Measurements from ENCODE around the gene ARHGAP25.

DNA sequence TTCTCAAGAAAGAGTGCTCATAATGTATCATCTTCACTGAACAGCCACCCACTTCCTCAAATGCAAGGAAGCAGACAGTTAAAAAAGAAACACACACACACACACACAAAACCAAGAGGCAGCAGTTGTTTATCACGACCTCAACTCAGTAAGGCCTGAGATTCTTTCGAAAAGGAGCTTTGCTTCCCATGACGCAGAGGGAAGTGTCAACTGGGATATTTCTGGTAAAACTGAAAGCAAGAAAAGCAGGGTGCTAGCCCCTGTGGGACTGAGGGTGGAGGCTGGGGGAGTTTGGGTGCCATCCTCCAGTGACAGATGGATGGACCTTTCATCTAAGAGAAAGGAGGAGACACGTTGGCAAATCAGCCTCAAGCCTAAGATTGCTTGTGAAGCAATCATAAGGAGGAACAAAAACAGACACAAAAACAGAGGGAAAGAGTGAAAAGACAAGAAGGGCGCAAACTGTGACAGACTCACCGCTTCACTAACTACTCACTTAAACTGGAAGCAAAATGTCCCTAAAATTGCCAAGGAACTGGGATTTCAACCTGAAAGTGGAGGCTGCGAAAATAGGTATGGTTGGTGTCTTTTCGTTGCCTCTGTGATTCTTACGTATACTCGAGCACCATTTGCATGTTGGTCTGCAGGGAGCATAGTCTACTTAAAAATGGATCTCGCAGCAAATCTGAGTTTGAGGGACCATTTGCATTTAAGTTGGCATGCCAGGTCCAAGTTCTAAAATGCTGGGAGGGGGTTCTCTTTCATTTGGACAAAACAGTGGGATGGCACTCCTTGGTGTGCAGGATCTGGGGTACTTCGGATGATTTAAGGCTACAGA lies at the start of gene ARHGAP25:
- no peak for TF ChIP-seq POLR2AphosphoS5 (IDR thresholded peaks at IDR 0.05)
- TF ChIP-seq, protein P1, sequence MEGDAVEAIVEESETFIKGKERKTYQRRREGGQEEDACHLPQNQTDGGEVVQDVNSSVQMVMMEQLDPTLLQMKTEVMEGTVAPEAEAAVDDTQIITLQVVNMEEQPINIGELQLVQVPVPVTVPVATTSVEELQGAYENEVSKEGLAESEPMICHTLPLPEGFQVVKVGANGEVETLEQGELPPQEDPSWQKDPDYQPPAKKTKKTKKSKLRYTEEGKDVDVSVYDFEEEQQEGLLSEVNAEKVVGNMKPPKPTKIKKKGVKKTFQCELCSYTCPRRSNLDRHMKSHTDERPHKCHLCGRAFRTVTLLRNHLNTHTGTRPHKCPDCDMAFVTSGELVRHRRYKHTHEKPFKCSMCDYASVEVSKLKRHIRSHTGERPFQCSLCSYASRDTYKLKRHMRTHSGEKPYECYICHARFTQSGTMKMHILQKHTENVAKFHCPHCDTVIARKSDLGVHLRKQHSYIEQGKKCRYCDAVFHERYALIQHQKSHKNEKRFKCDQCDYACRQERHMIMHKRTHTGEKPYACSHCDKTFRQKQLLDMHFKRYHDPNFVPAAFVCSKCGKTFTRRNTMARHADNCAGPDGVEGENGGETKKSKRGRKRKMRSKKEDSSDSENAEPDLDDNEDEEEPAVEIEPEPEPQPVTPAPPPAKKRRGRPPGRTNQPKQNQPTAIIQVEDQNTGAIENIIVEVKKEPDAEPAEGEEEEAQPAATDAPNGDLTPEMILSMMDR (IDR thresholded peaks at IDR 0.05): no peak

All from upper lobe of left lung (tissue), 4 donors.